OCI-LY7 (cell line): Measurements from ENCODE around the gene DCST2. TPM values are rescaled to one million over a fixed set of nuclear protein-coding genes. Genes with fewer than 3 reads are reported as not detected.

Experiments
- BruUV-seq: library from RNA; stranded (reverse); fragments of 400-500 nt; replicated peaks from 2 replicates; lab custom pipeline; 2021; lab: Mats Ljungman, UMichigan
- CTCF ChIA-PET: fragments of 300-600 bp; sonication (Branson Sonifier 250); formaldehyde crosslinking; loops from one replicate; lab custom pipeline; 2022; ENCODE audit warnings: antibody characterized with exemption; ENCODE audit not compliant: unreplicated experiment; lab: Charles Lee
- POLR2A ChIA-PET: fragments of 300-600 bp; sonication (Branson Sonifier 250); formaldehyde crosslinking; loops from one replicate; lab custom pipeline; 2022; ENCODE audit warnings: antibody characterized with exemption; lab: Charles Lee
- DNase-seq: peaks from one replicate; pipeline ENCODE4 v3.0.0-alpha.2; 2015; ENCODE audit warnings: low spot score
- H2AFZ ChIP-seq: fragments of 200-600 bp; sonication (generic), shearing (Covaris generic); 2 replicates; pipeline ENCODE4 v1.6.1; 2014; ENCODE audit warnings: mild to moderate bottlenecking, antibody characterized with exemption, low read length, moderate library complexity
- H3K27ac ChIP-seq: fragments of 200-600 bp; sonication (generic); 2 replicates; pipeline ENCODE4 v1.5.1; 2014; ENCODE audit warnings: mixed run types, low read depth, mild to moderate bottlenecking, moderate library complexity, low read length, inconsistent platforms; ENCODE audit not compliant: poor library complexity, severe bottlenecking
- H3K36me3 ChIP-seq: fragments of 200-600 bp; sonication (generic); 2 replicates; pipeline ENCODE4 v1.6.1; 2014; ENCODE audit warnings: mild to moderate bottlenecking, antibody characterized with exemption, low read length, moderate library complexity, mixed read lengths; ENCODE audit not compliant: insufficient read depth
- H3K4me1 ChIP-seq: fragments of 200-600 bp; sonication (generic); 2 replicates; pipeline ENCODE4 v1.5.1; 2014; ENCODE audit warnings: mild to moderate bottlenecking, low read length; ENCODE audit not compliant: insufficient read depth, poor library complexity, severe bottlenecking
- H3K4me2 ChIP-seq: fragments of 200-600 bp; sonication (generic); 2 replicates; pipeline ENCODE4 v1.6.1; 2014; ENCODE audit warnings: mild to moderate bottlenecking, low read length
- H3K4me3 ChIP-seq: fragments of 200-600 bp; sonication (generic); 2 replicates; pipeline ENCODE4 v1.5.1; 2014; ENCODE audit warnings: mild to moderate bottlenecking, low read depth, low read length; ENCODE audit not compliant: poor library complexity, severe bottlenecking
- H3K79me2 ChIP-seq: fragments of 200-600 bp; sonication (generic); 2 replicates; pipeline ENCODE4 v1.6.1; 2016; ENCODE audit warnings: low read depth, mild to moderate bottlenecking, low read length, moderate library complexity, mixed read lengths; ENCODE audit not compliant: insufficient read depth
- H3K9me2 ChIP-seq: fragments of 200-600 bp; sonication (generic); 2 replicates; pipeline ENCODE4 v1.6.1; 2016; ENCODE audit warnings: mild to moderate bottlenecking, low read length, mixed read lengths; ENCODE audit not compliant: insufficient read depth
- H3K9me3 ChIP-seq: fragments of 200-600 bp; sonication (generic); 2 replicates; pipeline ENCODE4 v1.6.1; 2014; ENCODE audit warnings: mild to moderate bottlenecking, mixed run types, low read length, mixed read lengths
- H4K20me1 ChIP-seq: fragments of 200-600 bp; sonication (generic); 2 replicates; pipeline ENCODE4 v1.6.1; 2014; ENCODE audit warnings: mild to moderate bottlenecking, antibody characterized with exemption, low read length, moderate library complexity, mixed read lengths; ENCODE audit not compliant: insufficient read depth
- CTCF ChIP-seq: fragments of 200-600 bp; sonication (generic); conservative IDR thresholded peaks from 2 replicates; pipeline ENCODE4 v1.5.1; 2014; ENCODE audit warnings: mild to moderate bottlenecking, antibody characterized with exemption, low read length, moderate library complexity, mixed read lengths
- EZH2phosphoT487 ChIP-seq: fragments of 200-600 bp; sonication (generic); IDR thresholded peaks from 2 replicates; pipeline ENCODE4 v1.6.1; 2018; ENCODE audit warnings: low read depth, borderline replicate concordance, mild to moderate bottlenecking, mixed run types, antibody characterized with exemption, low read length, moderate library complexity, mixed read lengths
- intact Hi-C: fragments of 100-400 bp; cut with micrococcal nuclease; formaldehyde crosslinking; loops from one replicate; pipeline ENCODE4 v1.10.0; 2022; ENCODE audit not compliant: unreplicated experiment
- total RNA-seq, 2 experiments: library from RNA; depleted of rRNA in 1 of 2; stranded (reverse); fragments of >200 nt in 1 of 2; shearing (Covaris generic) in 1 of 2; gene quantifications; 2 replicates each; pipeline ENCODE4 v1.2.3, GENCODE V29; 2014 to 2022

The DCST2 gene
- total RNA-seq, 2 experiments from 2014 or later: 0.85 to 2.0 TPM

GRCh38 chr1:154971341-154971998, 62.1 kb downstream of the DCST2 start:
- H3K27ac ChIP-seq: no peak overlapping the region
- H3K36me3 ChIP-seq: peaks cover 52% of the 10 kb centered on the region
- peak overlapping the region; percentile 59 for H3K4me2 ChIP-seq

GRCh38 chr1:154970631-154971340, 62.8 kb downstream of the DCST2 start, which contains the start of gene SHC1:
SHC1 (minus strand) TSS chr1:154970747; CDS start chr1:154970526, 221 bp downstream.
- intact Hi-C loops: no loop called here
- H3K27ac ChIP-seq: no peak within 1 kb of the TSS
- TF ChIP-seq EZH2phosphoT487 (no peak), CTCF (no peak)
- peaks cover under 1% of the 10 kb centered on the region; the same call in 1 of the 2 replicates for H4K20me1 ChIP-seq
- no TSS peak for BruUV-seq
- peak within 1 kb of the TSS; percentile 10 for H3K4me3 ChIP-seq
- peaks cover 30% of the 10 kb centered on the region for H3K4me1 ChIP-seq
- DNase-seq: peak; percentile 37
- ChIA-PET CTCF (no interaction called here), POLR2A (interaction anchor here (0.5 to 1.8 kb wide), 2 partner anchors 12 to 15 kb away, joined by 5 to 6 read pairs; partner anchors contain the start of genes FLAD1 and PBXIP1)
- no peak within 1 kb of the TSS for H2AFZ ChIP-seq
- no peaks in the 10 kb centered on the region for H3K9me2 ChIP-seq
- peak within 1 kb of the TSS; percentile 59 for H3K4me2 ChIP-seq
- H3K9me3 ChIP-seq: no peaks in the 10 kb centered on the region
- peaks cover 45% of the 10 kb centered on the region for H3K79me2 ChIP-seq
- peaks cover 53% of the 10 kb centered on the region for H3K36me3 ChIP-seq

More at GRCh38 chr1:154971341-154971998, 62.1 kb downstream of the DCST2 start:
- Histone ChIP-seq H4K20me1 (peaks cover 7% of the 10 kb centered on the region; the same call in 1 of the 2 replicates), H3K79me2 (peaks cover 51% of the 10 kb centered on the region), H3K9me3 (no peaks in the 10 kb centered on the region), H2AFZ (no peak overlapping the region), H3K4me3 (peak overlapping the region; percentile 10), H3K9me2 (no peaks in the 10 kb centered on the region), H3K4me1 (peaks cover 33% of the 10 kb centered on the region)
- DNase-seq: no peak
- no peak for TF ChIP-seq CTCF
- TF ChIP-seq EZH2phosphoT487: no peak
- CTCF ChIA-PET: no interaction called here
- POLR2A ChIA-PET: interaction anchor here (1.8 kb wide), 1 partner anchor 16 kb away, joined by 6 read pairs; the partner anchor contains the start of gene PBXIP1
- intact Hi-C loops: no loop called here
- BruUV-seq: no TSS peak
